GM18511 (cell line): ENCODE measurements around the gene FAM13C.
"Not testable (repeated sequence)": the region's sequence is repeated elsewhere in the genome, so short reads cannot be mapped to it uniquely, and the experiment has no call there.

Experiments used
- ATAC-seq: cut with Tn5 transposase; IDR thresholded peaks from one replicate; pipeline ENCODE4 v1.9.1; 2021; ENCODE audit warnings: mild to moderate bottlenecking, moderate library complexity; ENCODE audit not compliant: unreplicated experiment

Gene FAM13C

DNA sequence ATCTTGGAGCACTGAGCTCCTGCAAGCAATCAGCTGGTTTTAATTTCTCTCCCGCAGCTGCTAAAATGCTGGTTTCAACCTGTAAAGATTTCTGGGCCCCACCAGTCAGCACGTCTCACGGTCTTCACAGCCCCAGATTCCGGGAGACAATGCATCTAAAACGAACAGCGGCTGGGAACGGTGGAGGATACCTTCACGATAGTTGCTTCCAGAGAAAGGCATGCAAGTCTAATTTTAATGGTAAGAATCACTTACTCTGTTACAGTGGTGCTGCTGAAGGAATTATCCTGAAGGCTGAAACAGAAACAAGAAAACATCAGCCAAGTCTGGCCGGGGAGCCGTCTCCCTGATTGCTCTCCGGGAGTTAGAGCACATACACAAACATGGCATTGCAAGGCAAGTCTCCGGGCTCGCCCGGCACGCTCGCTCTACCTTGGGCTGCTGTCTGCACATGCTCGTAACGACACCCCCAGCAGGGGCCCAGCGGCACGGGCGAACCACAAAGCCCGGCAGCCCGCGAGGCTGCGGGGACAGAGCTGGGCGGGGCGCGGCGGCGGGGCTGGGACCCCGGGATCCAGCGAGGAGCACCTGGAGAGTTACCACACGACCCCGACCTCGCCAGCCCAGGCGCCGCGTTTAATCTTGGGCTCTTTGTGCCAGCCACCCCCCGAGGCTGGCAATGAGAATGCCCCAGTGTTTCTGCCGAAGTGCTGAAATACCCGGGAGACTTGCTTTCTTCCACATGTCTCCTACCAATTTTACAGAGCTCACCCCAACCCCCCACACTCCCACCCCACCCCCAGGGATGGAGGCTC is at the start of gene FAM13C:
Gene FAM13C, minus strand, starts transcription at position 406 of the 815 bp plus-strand sequence. Its CDS starts 89 bp downstream, at position 317.
- peak; percentile 69 for ATAC-seq

DNA sequence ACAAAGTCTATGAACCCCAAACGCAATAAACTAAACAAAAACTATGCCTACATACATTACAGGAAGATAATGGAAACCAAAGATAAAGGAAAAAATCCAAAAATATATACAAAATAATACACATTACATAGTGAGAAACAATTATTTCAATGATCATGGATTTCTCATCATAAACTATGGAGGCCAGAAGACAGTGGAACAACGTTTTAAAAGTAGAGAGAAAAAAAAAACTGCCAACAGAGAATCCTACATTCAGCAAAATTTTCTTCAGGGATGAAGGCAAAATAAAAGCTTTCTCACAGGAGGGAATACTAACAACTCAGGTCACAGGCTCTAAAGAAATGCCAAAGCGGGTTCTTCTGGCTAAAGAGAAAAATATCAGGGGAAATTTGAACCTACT is 42.9 kb upstream of the FAM13C start:
- ATAC-seq, result no peak

DNA sequence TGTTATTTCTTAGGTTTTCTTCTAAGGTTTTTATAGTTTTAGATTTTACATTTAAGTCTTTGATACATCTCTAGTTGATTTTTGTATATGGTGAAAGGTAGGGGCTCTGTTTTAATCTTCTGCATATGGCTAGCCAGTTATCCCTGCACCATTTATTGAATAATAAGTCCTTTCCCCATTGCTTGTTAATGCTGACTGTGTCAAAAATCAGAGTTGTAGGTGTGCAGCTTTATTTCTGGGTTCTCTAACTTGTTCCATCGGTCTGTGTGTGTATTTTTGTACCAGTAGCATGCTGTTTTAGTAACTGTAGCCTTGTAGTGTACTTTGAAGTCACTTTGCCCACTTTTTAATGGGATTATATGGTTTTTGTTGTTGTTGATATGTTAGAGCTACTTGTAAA is 37.9 kb upstream of the FAM13C start:
- no peak for ATAC-seq

DNA sequence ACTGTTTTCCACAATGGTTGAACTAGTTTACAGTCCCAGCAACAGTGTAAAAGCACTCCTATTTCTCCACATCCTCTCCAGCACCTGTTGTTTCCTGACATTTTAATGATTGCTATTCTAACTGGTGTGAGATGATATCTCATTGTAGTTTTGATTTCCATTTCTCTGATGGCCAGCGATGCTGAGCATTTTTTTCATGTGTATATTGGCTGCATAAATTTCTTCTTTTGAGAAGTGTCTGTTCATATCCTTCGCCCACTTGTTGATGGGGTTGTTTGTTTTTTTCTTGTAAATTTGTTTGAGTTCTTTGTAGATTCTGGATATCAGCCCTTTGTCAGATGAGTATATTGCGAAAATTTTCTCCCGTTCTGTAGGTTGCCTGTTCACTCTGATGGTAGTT is 37.0 kb upstream of the FAM13C start:
- not testable (repeated sequence) for ATAC-seq

DNA sequence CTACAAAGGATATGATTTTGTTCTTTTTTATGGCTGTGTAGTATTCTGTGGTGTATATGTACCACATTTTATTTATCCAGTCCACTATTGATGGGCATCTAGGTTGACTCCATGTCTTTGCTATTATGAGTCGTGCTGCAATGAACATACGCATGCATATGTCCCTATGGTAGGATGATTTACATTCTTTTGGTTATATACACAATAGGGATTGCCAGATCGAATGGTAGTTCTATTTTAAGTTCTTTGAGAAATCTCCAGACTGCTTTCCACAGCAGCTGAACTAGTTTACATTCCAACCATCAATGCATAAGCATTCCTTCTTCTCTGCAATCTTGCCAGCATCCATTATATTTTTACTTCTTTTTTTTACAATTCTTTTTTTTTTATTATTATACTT is 35.6 kb upstream of the FAM13C start:
- ATAC-seq, result no peak

DNA sequence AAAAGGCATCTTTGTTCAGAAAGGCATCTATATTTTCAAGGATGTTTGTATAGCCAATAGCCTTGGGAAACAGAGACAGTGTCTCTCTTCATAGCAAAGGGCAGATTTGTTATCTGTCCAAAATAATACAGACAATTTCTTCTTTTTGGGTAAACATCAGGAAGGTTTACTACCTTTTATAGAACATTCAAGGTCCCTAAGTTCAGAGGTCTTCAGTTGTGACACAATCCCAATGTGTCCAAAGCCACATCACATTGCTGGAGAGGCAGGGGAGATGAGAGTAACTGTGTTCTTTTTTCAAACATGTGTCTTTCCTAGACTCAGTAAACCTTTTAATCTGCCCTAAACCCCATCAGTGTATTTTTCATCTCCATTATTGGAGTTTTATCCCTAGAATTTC is 33.6 kb upstream of the FAM13C start:
- ATAC-seq, result no peak

DNA sequence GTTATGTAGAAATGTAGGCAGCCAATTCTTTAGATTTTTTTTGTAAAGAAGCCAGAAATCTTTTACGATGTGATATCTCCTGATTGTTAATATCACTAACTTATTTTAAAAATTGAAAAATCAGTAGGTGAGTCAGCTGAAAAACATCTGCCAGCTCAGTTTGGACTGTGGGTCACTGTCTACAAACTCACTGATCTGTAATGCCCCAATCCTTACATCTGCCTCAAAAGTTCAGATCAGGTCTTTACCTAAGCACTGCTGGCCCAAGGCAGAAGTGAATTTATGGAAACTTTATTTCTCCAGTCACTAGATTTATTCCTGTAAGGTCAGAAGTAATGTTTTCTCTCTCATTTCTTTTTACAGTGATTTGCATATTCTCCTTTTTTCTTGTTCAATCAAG is 31.0 kb upstream of the FAM13C start:
- ATAC-seq, result no peak

DNA sequence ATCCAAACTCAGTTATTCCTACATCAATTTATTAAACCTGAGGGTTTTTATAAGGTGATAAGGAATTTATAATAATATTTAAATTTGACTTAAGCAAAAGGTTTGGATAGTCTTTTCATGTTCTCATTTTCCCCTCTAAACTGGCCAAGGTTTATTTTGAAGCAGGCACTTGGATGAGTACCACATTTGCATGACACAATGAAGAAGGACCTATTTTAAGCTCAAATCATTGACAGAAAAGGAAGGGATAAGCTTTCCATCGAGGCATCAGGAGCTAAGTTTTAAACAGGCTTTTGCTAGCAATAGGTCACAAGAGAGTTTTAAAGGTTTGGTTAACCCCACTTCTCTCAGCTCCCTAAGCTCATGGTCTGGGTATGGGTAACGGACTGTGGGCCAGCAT is 28.7 kb upstream of the FAM13C start:
- no peak for ATAC-seq

DNA sequence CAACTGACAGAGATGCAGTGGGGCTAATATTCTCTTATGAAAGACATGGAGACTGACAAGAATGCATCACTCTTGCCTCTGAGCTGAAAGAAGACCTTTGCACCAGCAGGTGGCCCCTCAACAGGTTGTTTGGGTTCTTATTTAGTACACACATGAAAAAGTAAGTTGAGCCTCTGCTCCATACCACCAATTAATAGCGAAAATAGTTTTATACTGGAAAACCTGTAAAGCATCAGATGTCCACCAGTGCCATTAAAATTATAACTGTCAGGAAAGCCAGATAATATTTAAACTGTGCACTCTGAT is 26.3 kb upstream of the FAM13C start:
- ATAC-seq, result no peak

DNA sequence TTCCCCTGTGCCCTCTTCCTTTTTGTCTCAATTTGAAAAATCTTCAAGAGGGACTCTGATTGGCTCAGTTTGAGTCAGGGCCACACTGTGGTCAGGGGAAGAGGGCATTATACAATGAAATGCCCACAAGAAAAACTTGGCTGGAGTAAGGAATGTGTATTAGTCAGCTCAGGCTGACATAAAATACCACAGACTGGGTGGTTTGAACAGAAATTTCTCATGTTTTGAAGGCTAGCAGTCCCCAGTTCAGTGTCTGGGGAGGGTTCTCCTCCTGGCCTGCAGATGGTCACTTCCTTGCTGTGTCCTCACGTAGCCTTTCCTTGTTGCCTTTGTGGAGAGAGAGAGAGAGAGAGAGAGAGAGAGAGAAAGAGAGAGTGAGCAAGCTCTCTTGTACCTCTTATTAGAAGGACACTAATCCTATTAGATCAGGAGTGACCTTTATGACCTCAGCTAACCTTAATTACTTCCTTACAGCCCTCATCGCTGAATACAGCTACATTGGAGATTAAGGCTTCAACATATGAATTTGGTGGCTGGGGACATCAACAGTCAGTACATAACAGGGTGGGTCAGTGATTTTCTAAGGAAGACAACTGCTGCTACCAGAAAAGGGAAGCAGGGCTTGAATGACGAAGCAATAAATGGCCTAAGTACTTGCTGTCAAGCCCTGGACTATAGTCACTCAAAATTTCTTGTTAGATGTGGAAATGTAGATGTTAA is 25.8 kb upstream of the FAM13C start:
- ATAC-seq, result no peak

DNA sequence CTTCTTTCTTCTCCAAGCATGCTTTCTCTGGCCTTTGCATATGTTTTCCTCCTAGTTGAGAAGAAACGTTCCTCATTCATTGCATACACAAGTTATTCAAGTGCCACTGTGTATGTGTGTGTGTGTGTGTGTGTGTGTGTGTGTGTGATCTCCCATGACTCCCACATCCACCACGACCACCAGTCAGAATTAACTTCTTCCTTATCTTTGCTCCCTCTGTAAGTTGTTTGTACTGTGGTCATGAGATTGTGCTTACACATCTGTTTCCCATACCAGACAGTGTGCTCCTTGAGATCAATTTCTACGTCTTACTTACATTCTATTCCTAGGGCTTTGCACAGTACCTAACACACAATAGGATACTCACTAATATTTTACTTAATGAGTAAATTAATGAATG is 22.4 kb upstream of the FAM13C start:
- ATAC-seq, result no peak

DNA sequence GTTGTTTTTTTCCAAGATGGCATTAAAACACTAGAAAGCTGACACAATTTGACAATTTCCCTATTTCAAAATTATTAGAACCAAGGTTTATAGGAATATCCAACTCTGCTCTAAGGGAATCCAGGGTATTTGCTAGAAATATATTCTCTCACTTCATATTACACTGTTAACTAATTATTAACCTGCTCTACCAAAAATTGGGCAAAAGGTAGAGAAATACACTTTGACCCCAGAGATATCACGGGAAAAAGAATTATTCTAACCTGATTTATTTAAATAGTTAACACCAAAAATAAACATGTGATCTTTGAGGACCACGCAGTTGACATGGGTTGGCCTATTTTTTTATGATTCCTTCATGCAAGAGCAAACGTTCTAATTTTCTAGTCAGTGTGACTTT is 21.6 kb upstream of the FAM13C start:
- no peak for ATAC-seq

DNA sequence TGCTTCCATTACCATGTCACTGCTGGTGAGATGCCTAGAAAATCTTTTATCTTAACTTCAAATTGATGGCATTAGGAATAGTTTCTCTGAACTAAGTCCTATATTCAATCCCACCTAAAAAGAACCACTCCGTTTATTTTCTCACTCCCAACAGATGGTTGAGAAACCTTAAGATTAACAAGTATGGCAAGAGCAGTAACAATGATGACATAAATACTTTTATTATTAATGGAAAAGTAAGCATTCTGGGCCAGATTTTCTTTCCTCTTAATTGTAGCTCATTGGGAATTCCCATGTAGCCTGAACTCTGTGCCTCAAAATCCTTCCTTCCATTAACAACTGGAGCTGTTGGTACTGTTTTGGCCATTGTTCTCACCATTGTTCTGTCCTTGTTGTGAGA is 21.1 kb upstream of the FAM13C start:
- no peak for ATAC-seq

DNA sequence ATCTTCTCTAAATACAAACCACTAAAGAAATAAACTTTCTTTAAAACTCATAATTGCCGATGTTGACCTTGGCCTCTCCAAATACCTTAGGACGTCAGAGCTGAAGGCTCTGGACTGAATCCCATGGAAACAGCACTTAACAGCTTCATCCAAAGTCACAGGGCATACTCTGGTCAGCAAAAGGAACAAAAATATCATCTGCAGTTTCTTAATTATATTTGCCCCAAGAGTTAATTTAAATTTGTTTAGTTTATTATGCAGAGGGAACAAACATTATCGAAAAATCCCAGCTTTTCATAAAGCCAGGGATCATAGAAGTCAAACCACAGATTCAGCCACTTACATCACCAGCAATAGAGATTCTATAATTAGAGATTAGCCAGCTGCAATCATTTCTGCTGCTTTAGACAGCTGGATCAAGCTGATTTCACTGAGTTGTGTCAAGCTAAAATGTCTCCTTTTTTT is 20.5 kb upstream of the FAM13C start:
- ATAC-seq, result no peak

DNA sequence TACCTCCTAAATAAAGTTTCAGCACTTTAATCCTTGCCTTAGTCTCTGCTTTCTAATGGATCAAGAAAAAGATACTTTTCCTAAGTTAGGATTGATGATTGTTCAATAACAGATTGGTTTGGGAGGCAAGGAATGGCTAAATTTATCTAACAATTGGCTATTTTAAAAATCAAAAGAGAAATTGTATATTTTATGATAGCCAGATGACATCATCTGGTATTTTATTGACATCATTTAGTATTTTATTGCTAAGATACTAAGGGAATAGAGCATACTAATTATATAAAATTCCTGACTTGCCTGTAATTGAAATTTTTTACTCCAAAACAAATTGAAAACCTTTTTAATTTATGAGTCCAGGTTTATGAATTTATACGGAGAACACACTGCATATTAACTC is 19.3 kb upstream of the FAM13C start:
- ATAC-seq, result no peak

DNA sequence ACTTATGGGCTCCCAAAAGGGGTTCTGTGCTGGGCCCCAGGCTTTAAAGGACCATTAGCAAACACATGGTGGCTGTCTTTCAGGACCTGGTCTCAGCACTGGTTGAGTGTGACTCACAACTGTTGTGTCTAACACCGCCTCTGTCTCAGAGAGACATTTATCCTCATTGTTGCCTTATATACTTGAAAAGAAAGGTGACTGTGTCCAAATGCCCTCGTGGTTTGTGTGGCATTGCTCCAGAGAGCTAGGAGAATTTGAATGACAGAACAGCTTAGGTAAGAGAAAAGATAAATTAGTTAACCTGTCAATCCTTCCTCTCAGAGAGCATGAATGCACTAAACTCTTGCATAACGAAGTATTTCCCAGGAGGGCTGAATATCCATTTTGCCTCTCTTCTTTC is 14.5 kb upstream of the FAM13C start:
- ATAC-seq, result no peak

DNA sequence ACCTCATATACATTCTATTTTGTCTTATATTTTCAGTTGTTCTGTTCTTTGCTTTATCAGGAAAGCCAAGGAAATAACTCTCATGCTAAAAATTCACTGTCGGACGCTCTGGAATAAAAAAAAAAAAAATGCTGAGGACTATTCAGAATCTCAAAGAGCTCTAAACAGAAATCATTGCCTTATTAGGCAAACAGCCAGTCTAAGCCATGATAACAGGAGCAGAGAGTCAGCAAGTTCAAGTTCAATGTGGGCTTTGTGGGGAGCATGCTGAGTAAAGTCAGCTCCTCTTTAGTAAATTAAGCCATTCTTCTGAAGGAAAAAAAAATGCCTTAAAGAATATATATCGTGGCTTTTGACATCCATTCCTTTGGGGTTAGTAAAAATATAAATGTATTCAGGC is 13.6 kb upstream of the FAM13C start:
- ATAC-seq, result no peak

DNA sequence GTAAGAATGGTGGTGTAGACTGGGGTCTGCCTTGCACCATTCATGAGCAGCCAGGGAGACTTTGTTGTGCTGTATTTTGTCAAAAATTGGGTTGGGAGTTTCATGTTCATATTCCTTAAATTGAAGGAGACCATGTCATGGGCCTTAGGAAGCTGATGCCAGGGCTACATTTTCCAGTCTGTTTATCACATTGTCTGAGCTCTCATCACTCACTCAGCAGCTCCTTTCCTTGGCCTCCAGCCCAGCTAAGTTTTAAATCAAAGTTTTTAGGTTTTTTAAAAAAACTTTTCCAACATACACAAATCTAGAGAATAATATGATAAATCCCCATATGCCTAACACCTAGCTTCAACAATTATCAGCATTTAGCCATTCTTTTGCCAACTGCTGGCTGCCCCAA is 12.6 kb upstream of the FAM13C start:
- no peak for ATAC-seq

DNA sequence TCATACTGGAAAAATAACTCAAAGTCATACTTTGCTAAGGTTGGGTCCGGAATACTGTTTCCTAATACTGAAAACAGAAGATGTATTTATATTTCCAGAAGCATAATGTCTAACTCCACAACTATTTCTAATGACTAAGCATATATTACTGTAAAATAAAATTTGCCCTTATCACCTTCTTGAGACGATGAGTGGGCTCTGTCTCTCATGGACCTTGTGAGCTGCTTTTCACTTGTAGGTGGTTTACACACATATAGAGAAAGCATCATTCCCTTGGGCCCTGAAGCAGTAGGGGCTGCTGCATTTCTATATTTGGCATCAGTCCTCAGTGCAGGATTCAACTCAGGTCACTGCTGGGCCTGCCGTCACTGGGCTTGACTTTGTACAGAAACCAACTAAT is 10.7 kb upstream of the FAM13C start:
- ATAC-seq, result no peak

DNA sequence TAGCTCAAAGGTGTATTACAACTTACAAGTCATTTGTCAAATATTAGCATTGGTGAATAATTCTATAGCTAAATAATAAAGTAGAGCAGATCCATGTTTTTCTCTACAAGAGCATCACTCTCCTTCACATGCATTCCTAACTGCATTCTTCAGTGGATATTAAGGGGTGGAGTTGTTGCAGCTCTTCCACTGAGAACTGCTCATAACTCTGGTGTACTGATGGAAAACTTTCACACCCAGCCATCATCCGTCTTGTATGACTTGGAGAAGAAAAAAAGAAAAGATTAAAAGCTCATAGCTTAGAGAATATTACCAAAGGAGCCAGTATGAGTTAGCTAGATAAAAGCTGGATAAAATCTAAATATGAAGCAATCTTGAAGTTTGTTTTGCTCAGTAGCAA is 10.2 kb upstream of the FAM13C start:
- no peak for ATAC-seq

DNA sequence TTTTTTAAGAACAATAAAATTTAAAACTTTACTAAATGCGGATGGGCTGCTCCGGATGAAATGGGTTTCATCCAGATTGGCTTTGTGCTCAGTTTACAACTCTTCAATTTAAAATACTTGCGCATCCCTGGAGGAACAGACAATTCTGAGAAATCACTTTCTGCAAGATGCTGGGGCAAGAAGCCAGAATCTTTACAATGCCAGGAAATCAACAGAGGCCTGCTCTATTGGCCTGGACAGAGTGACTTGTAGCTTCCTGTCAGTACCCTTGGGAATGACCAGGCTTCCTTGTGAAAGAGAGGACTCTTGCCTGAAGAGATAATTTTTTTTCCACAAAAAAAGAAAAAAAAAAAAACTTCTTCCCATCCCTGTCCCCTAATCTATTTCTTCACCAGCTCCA is 3.9 kb upstream of the FAM13C start:
- no peak for ATAC-seq

DNA sequence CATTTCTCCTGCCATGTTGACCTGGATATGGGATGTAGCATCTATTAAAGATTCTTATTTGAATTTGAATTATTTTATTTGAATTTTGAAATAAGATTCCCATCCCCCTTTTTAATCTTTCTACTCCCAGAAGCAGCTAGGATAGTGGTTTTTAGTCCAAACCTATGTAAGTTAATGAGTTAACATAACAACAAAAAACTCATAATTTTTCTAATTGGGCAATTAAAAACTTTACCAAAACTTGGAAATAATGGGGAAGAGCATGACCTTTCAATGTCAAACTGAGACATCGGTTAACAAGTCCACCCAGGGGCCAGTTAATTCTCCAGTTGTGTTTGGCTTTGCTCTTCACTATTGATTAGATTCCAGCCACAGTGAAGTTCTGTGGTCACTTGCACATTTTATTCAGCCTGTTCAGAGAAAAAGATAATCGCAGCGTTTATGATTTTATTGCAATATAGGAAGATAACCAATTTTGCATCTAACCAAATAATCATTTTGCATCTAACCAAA is 1.2 kb upstream of the FAM13C start:
- ATAC-seq, result no peak
